ENCODE measurements around the gene SHISAL1. TPM values are rescaled to one million over a fixed set of nuclear protein-coding genes. Genes with fewer than 3 reads are reported as not detected.
"Not testable (repeated sequence)": the region's sequence is repeated elsewhere in the genome, so short reads cannot be mapped to it uniquely, and the experiment has no call there.

Gene SHISAL1
- total and polyA plus RNA-seq, 2 donors (not counting 1 experiment from before 2014, with no cell fraction given) = not detected

GRCh38 chr22:44237290-44237689, 75.5 kb downstream of the SHISAL1 start:
- POLR2A ChIA-PET = no interaction called here
- H3K4me1 ChIP-seq (ENCODE audit: control insufficient read depth in 2 of 2, insufficient read depth in 2 of 2, low read length in 2 of 2) = no peaks in the 10 kb centered on the region
- no peak for DNase-seq
- Mint-ChIP-seq H3K27ac (no peak overlapping the region), H3K27me3 (peaks cover 20% of the 10 kb centered on the region), H3K4me3 (no peak overlapping the region), H3K4me1 (no peaks in the 10 kb centered on the region), H3K9me3 (ENCODE audit: insufficient read depth) (no peaks in the 10 kb centered on the region)
- H4K20me1 ChIP-seq (ENCODE audit: control insufficient read depth, insufficient read depth, low read length, poor library complexity, severe bottlenecking) = no peaks in the 10 kb centered on the region
- H3K4me2 ChIP-seq (replicated peaks; ENCODE audit: low read depth, low read length, poor library complexity, severe bottlenecking) = no peak overlapping the region
- H3K9ac ChIP-seq (ENCODE audit: low read length) = no peak overlapping the region
- no peaks in the 10 kb centered on the region for H3K9me3 ChIP-seq (ENCODE audit: control extremely low read depth in 1 of 3, control insufficient read depth in 2 of 3, insufficient read depth in 1 of 3, low read length in 2 of 3)
- no peaks in the 10 kb centered on the region for H3K79me2 ChIP-seq (ENCODE audit: control insufficient read depth, insufficient read depth, low read length)
- H3K27ac ChIP-seq (ENCODE audit: low read length in 2 of 2) = no peak overlapping the region
- no peak for TF ChIP-seq EZH2 (IDR thresholded peaks at IDR 0.05; ENCODE audit: borderline replicate concordance, insufficient read depth, low read depth, low read length, poor library complexity, severe bottlenecking)
- TF ChIP-seq, protein P1, sequence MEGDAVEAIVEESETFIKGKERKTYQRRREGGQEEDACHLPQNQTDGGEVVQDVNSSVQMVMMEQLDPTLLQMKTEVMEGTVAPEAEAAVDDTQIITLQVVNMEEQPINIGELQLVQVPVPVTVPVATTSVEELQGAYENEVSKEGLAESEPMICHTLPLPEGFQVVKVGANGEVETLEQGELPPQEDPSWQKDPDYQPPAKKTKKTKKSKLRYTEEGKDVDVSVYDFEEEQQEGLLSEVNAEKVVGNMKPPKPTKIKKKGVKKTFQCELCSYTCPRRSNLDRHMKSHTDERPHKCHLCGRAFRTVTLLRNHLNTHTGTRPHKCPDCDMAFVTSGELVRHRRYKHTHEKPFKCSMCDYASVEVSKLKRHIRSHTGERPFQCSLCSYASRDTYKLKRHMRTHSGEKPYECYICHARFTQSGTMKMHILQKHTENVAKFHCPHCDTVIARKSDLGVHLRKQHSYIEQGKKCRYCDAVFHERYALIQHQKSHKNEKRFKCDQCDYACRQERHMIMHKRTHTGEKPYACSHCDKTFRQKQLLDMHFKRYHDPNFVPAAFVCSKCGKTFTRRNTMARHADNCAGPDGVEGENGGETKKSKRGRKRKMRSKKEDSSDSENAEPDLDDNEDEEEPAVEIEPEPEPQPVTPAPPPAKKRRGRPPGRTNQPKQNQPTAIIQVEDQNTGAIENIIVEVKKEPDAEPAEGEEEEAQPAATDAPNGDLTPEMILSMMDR (IDR thresholded peaks at IDR 0.05) = no peak
- intact Hi-C loops (cut with micrococcal nuclease) = no loop called here
- CTCF ChIA-PET = no interaction called here
- H2AFZ ChIP-seq (ENCODE audit: insufficient read depth, low read depth, low read length, poor library complexity, severe bottlenecking) = no peak overlapping the region
- no peak for ATAC-seq (ENCODE audit: low read depth)
- no peak overlapping the region for H3K4me3 ChIP-seq (ENCODE audit: control extremely low read depth in 1 of 5, extremely low read depth in 1 of 5, insufficient read depth in 1 of 5, low read depth in 2 of 5, low read length in 4 of 5)
- no peaks in the 10 kb centered on the region for H3K27me3 ChIP-seq (replicated peaks in 1 of 4; ENCODE audit: control extremely low read depth in 1 of 4, control insufficient read depth in 3 of 4, insufficient read depth in 4 of 4, low read length in 3 of 4)
- no peaks in the 10 kb centered on the region for H3K36me3 ChIP-seq (replicated peaks in 1 of 2; ENCODE audit: control extremely low read depth in 1 of 2, control insufficient read depth in 1 of 2, extremely low read depth in 1 of 2, insufficient read depth in 2 of 2, low read length in 1 of 2)

GRCh38 chr22:44234372-44234771, 78.4 kb downstream of the SHISAL1 start:
- H2AFZ ChIP-seq (ENCODE audit: insufficient read depth, low read depth, low read length, poor library complexity, severe bottlenecking); POLR2A ChIA-PET; H3K4me3 Mint-ChIP-seq; H3K4me1 ChIP-seq (ENCODE audit: control insufficient read depth in 2 of 2, insufficient read depth in 2 of 2, low read length in 2 of 2); H4K20me1 ChIP-seq (ENCODE audit: control insufficient read depth, insufficient read depth, low read length, poor library complexity, severe bottlenecking); CTCF ChIA-PET; H3K9me3 Mint-ChIP-seq (ENCODE audit: insufficient read depth); DNase-seq; H3K9me3 ChIP-seq (ENCODE audit: control extremely low read depth in 1 of 3, control insufficient read depth in 2 of 3, insufficient read depth in 1 of 3, low read length in 2 of 3); intact Hi-C loops (cut with micrococcal nuclease); H3K4me1 Mint-ChIP-seq; H3K27me3 Mint-ChIP-seq; H3K4me2 ChIP-seq (replicated peaks; ENCODE audit: low read depth, low read length, poor library complexity, severe bottlenecking); ATAC-seq (ENCODE audit: low read depth); H3K79me2 ChIP-seq (ENCODE audit: control insufficient read depth, insufficient read depth, low read length); H3K4me3 ChIP-seq (ENCODE audit: control extremely low read depth in 1 of 5, extremely low read depth in 1 of 5, insufficient read depth in 1 of 5, low read depth in 2 of 5, low read length in 4 of 5); H3K27ac Mint-ChIP-seq; H3K9ac ChIP-seq (ENCODE audit: low read length); H3K27ac ChIP-seq (ENCODE audit: low read length in 2 of 2); H3K36me3 ChIP-seq (replicated peaks in 1 of 2; ENCODE audit: control extremely low read depth in 1 of 2, control insufficient read depth in 1 of 2, extremely low read depth in 1 of 2, insufficient read depth in 2 of 2, low read length in 1 of 2); H3K27me3 ChIP-seq (replicated peaks in 1 of 4; ENCODE audit: control extremely low read depth in 1 of 4, control insufficient read depth in 3 of 4, insufficient read depth in 4 of 4, low read length in 3 of 4): not testable (repeated sequence)
- 92% methylated on average over 2 of the region's 12 CpGs for WGBS (ENCODE audit: insufficient coverage)
